A549 (cell line): ENCODE measurements around the gene DIS3L2.

Experiments
- CBX8 ChIP-seq: fragments of 200-600 bp; sonication (generic); IDR thresholded peaks from 2 replicates; pipeline ENCODE4 v1.6.1; 2016
- CEBPB ChIP-seq, 2 experiments: fragments of >200 bp in 1 of 2; sonication (Bioruptor Twin) in 1 of 2; formaldehyde crosslinking in 1 of 2; IDR thresholded peaks; 2 replicates each; pipeline ENCODE4 v1.6.1; 2012 to 2016
- CHD2 ChIP-seq: fragments of 150-350 bp; IDR thresholded peaks from 2 replicates; pipeline ENCODE4 v1.6.1; 2014; ENCODE audit warnings: low read length; ENCODE audit not compliant: partially characterized antibody
- CTCF ChIP-seq: fragments of >200 bp; sonication (Bioruptor Twin); formaldehyde crosslinking; IDR thresholded peaks from 3 replicates; pipeline ENCODE4 v1.5.1; 2016
- EP300 ChIP-seq, 2 experiments: fragments of >200 bp; sonication (Bioruptor Twin); formaldehyde crosslinking; IDR thresholded peaks; 2 replicates in 1 of 2; 3 replicates in 1 of 2; pipeline ENCODE4 v1.6.1; 2016 to 2017
- GATA3 ChIP-seq: IDR thresholded peaks from 2 replicates; pipeline ENCODE4 v1.6.1; 2012; ENCODE audit warnings: borderline replicate concordance
- HOXA7 ChIP-seq: fragments of 250-450 bp; sonication (Bioruptor Pico); IDR thresholded peaks from 2 replicates; pipeline ENCODE4 v1.5.0; 2020; ENCODE audit warnings: mild to moderate bottlenecking, moderate library complexity
- JUNB ChIP-seq: fragments of >200 bp; sonication (Bioruptor Twin); formaldehyde crosslinking; IDR thresholded peaks from 2 replicates; pipeline ENCODE4 v1.6.1; 2016
- KDM1A ChIP-seq: fragments of 200-600 bp; sonication (generic); IDR thresholded peaks from 2 replicates; pipeline ENCODE4 v1.6.1; 2016; ENCODE audit warnings: low read depth, mild to moderate bottlenecking
- MAX ChIP-seq: IDR thresholded peaks from 2 replicates; pipeline ENCODE4 v1.6.1; 2012
- POLR2A ChIP-seq: IDR thresholded peaks from 2 replicates; pipeline ENCODE4 v1.6.1; 2012; ENCODE audit warnings: mild to moderate bottlenecking, low read length
- RAD21 ChIP-seq, 2 experiments: fragments of >200 bp in 1 of 2; sonication (Bioruptor Twin) in 1 of 2; formaldehyde crosslinking in 1 of 2; IDR thresholded peaks in 1 of 2; conservative IDR thresholded peaks in 1 of 2; 2 replicates in 1 of 2; 3 replicates in 1 of 2; pipeline ENCODE4 v1.6.1; 2012 to 2018; ENCODE audit warnings: inconsistent platforms in 1 of 2
- RFX5 ChIP-seq: fragments of 450-650 bp; IDR thresholded peaks from 2 replicates; pipeline ENCODE4 v1.7.1; 2014; ENCODE audit warnings: antibody characterized with exemption, mild to moderate bottlenecking, moderate library complexity
- USF2 ChIP-seq: fragments of 450-650 bp; IDR thresholded peaks from 2 replicates; pipeline ENCODE4 v1.6.1; 2014; ENCODE audit warnings: antibody characterized with exemption

GRCh38 chr2:231998046-231998445 lies 36.5 kb downstream of the DIS3L2 start:
- TF ChIP-seq CTCF: no peak
- TF ChIP-seq CHD2: no peak
- no peak for TF ChIP-seq KDM1A
- TF ChIP-seq RFX5: no peak
- TF ChIP-seq RAD21 (conservative IDR thresholded peaks at IDR 0.05 in 1 of 2, IDR thresholded peaks at IDR 0.05 in 1 of 2): no peak
- TF ChIP-seq POLR2A: no peak
- TF ChIP-seq CEBPB (IDR thresholded peaks at IDR 0.05): no peak
- TF ChIP-seq CBX8: no peak
- no peak for TF ChIP-seq EP300 (IDR thresholded peaks at IDR 0.05)
- TF ChIP-seq MAX: no peak
- TF ChIP-seq JUNB: no peak
- no peak for TF ChIP-seq GATA3
- TF ChIP-seq USF2: no peak
- no peak for TF ChIP-seq HOXA7 (CRISPR knock-in tag)
